IMR-90 (cell line): Measurements from ENCODE around the gene KRT38. TPM values are rescaled to one million over a fixed set of nuclear protein-coding genes. Genes with fewer than 3 reads are reported as not detected.
A peak's percentile ranks its signal among the peaks of the same experiment; 100 is the strongest.

Experiments
- ATAC-seq: fragments of 200-7000 bp; cut with Tn5 transposase; 2 replicates; pipeline ENCODE4 v1.9.1; 2020; ENCODE audit warnings: low read depth, mild to moderate bottlenecking, moderate library complexity
- BruUV-seq: library from RNA; stranded (reverse); fragments of 400-500 nt; replicated peaks from 2 replicates; lab custom pipeline; 2021; lab: Mats Ljungman, UMichigan
- CTCF ChIA-PET: fragments of 300-600 bp; formaldehyde crosslinking; extraction: SDS; loops from one replicate; lab custom pipeline; 2021; ENCODE audit warnings: antibody characterized with exemption; lab: Yijun Ruan, JAX
- POLR2A ChIA-PET: fragments of 300-600 bp; sonication (Branson Sonifier 250); formaldehyde crosslinking; loops from one replicate; lab custom pipeline; 2022; ENCODE audit warnings: antibody characterized with exemption; ENCODE audit not compliant: unreplicated experiment; lab: Charles Lee
- DNase-seq: peaks from one replicate; pipeline ENCODE4 v3.0.0; 2013
- H2AFZ ChIP-seq: replicated peaks from 2 replicates; pipeline ENCODE3; 2013; ENCODE audit warnings: low read length, mild to moderate bottlenecking; ENCODE audit not compliant: poor library complexity
- H2AK5ac ChIP-seq: 2 replicates; pipeline ENCODE4 v1.6.1; 2013; ENCODE audit warnings: low read depth, low read length, inconsistent platforms
- H2AK9ac ChIP-seq: replicated peaks from 2 replicates; pipeline ENCODE3; 2013; ENCODE audit warnings: mild to moderate bottlenecking, low read depth, low read length, moderate library complexity; ENCODE audit not compliant: poor library complexity
- H2BK120ac ChIP-seq: 2 replicates; pipeline ENCODE4 v1.6.1; 2013; ENCODE audit warnings: low read depth, low read length, inconsistent platforms
- H2BK15ac ChIP-seq: 3 replicates; pipeline ENCODE4 v1.6.1; 2013; ENCODE audit warnings: low read depth, low read length, inconsistent platforms
- H2BK20ac ChIP-seq: 2 replicates; pipeline ENCODE4 v1.6.1; 2013; ENCODE audit warnings: low read depth, mild to moderate bottlenecking, inconsistent platforms, low read length, moderate library complexity
- H2BK5ac ChIP-seq: 2 replicates; pipeline ENCODE4 v1.6.1; 2013; ENCODE audit warnings: mild to moderate bottlenecking, low read depth, low read length, inconsistent platforms; ENCODE audit not compliant: poor library complexity, severe bottlenecking
- H3K14ac ChIP-seq: replicated peaks from 2 replicates; pipeline ENCODE4 v1.6.1; 2013; ENCODE audit warnings: low read depth, low read length, inconsistent platforms
- H3K18ac ChIP-seq: 2 replicates; pipeline ENCODE4 v1.6.1; 2013; ENCODE audit warnings: low read depth, low read length, control low read depth
- H3K23ac ChIP-seq: 2 replicates; pipeline ENCODE4 v1.6.1; 2013; ENCODE audit warnings: low read depth, low read length, inconsistent platforms
- H3K27ac ChIP-seq: 2 replicates; pipeline ENCODE4 v1.5.1; 2013; ENCODE audit warnings: mild to moderate bottlenecking, control low read depth, low read length; ENCODE audit not compliant: insufficient read depth
- H3K27me3 ChIP-seq: 2 replicates; pipeline ENCODE4 v1.6.1; 2013; ENCODE audit warnings: low read length; ENCODE audit not compliant: control insufficient read depth, insufficient read depth
- H3K36me3 ChIP-seq: 2 replicates; pipeline ENCODE4 v1.6.1; 2013; ENCODE audit warnings: low read length, mixed read lengths; ENCODE audit not compliant: control insufficient read depth, insufficient read depth
- H3K4ac ChIP-seq: 2 replicates; pipeline ENCODE4 v1.6.1; 2013; ENCODE audit warnings: low read depth, low read length, inconsistent platforms
- H3K4me1 ChIP-seq: 2 replicates; pipeline ENCODE4 v1.6.1; 2013; ENCODE audit warnings: low read length, mixed read lengths; ENCODE audit not compliant: control insufficient read depth, insufficient read depth
- H3K4me2 ChIP-seq: 2 replicates; pipeline ENCODE4 v1.6.1; 2013; ENCODE audit warnings: low read depth, mild to moderate bottlenecking, control low read depth, low read length, moderate library complexity
- H3K4me3 ChIP-seq: 2 replicates; pipeline ENCODE4 v1.5.1; 2013; ENCODE audit warnings: low read depth, mild to moderate bottlenecking, control low read depth, low read length, moderate library complexity; ENCODE audit not compliant: insufficient read depth
- H3K56ac ChIP-seq: 2 replicates; pipeline ENCODE4 v1.6.1; 2013; ENCODE audit warnings: low read length, inconsistent platforms; ENCODE audit not compliant: insufficient read depth; ENCODE audit errors: extremely low read depth
- H3K79me1 ChIP-seq, 2 experiments: 2 replicates each; pipeline ENCODE4 v1.6.1; 2013; ENCODE audit warnings: low read length in 2 of 2, inconsistent platforms in 1 of 2, low read depth in 1 of 2
- H3K9ac ChIP-seq: 2 replicates; pipeline ENCODE4 v1.6.1; 2013; ENCODE audit warnings: low read depth, low read length, control low read depth
- H3K9me1 ChIP-seq: 2 replicates; pipeline ENCODE4 v1.6.1; 2013; ENCODE audit warnings: low read length, inconsistent platforms; ENCODE audit not compliant: insufficient read depth
- H3K9me3 ChIP-seq: 2 replicates; pipeline ENCODE4 v1.6.1; 2013; ENCODE audit warnings: low read length; ENCODE audit not compliant: control insufficient read depth, insufficient read depth
- H4K20me1 ChIP-seq: 2 replicates; pipeline ENCODE4 v1.6.1; 2013; ENCODE audit warnings: low read length, inconsistent platforms; ENCODE audit not compliant: insufficient read depth
- H4K5ac ChIP-seq: 2 replicates; pipeline ENCODE4 v1.6.1; 2013; ENCODE audit warnings: mild to moderate bottlenecking, low read depth, low read length, control low read depth
- H4K8ac ChIP-seq, 2 experiments: 2 replicates each; pipeline ENCODE4 v1.6.1; 2013; ENCODE audit warnings: low read depth in 2 of 2, low read length in 2 of 2, control low read depth in 1 of 2, inconsistent platforms in 1 of 2
- H4K91ac ChIP-seq: 2 replicates; pipeline ENCODE4 v1.6.1; 2013; ENCODE audit warnings: low read depth, low read length, inconsistent platforms; ENCODE audit not compliant: insufficient read depth
- BHLHE40 ChIP-seq: fragments of 150-350 bp; IDR thresholded peaks from 2 replicates; pipeline ENCODE4 v1.6.1; 2016; ENCODE audit warnings: mild to moderate bottlenecking, low read depth, low read length
- CHD1 ChIP-seq: IDR thresholded peaks from 2 replicates; pipeline ENCODE4 v1.6.1; 2012; ENCODE audit warnings: low read depth, low read length, improper control_type of control experiment
- MAFK ChIP-seq: IDR thresholded peaks from 2 replicates; pipeline ENCODE4 v1.6.1; 2012; ENCODE audit warnings: low read depth, low read length, improper control_type of control experiment
- MXI1 ChIP-seq: IDR thresholded peaks from 2 replicates; pipeline ENCODE4 v1.6.1; 2012; ENCODE audit warnings: low read depth, mild to moderate bottlenecking, low read length, moderate library complexity, borderline replicate concordance
- NFE2L2 ChIP-seq: fragments of 150-350 bp; IDR thresholded peaks from 2 replicates; pipeline ENCODE4 v1.6.1; 2016; ENCODE audit warnings: low read depth, mild to moderate bottlenecking, low read length
- RAD21 ChIP-seq: IDR thresholded peaks from 2 replicates; pipeline ENCODE4 v1.6.1; 2012; ENCODE audit warnings: low read length, improper control_type of control experiment
- RCOR1 ChIP-seq: IDR thresholded peaks from 2 replicates; pipeline ENCODE4 v1.6.1; 2012; ENCODE audit warnings: mild to moderate bottlenecking, low read length, improper control_type of control experiment; ENCODE audit not compliant: insufficient replicate concordance
- RFX5 ChIP-seq: IDR thresholded peaks from 2 replicates; pipeline ENCODE4 v1.8.0; 2012; ENCODE audit warnings: low read depth, mild to moderate bottlenecking, low read length, moderate library complexity
- SMC3 ChIP-seq: fragments of 150-350 bp; IDR thresholded peaks from 2 replicates; pipeline ENCODE4 v1.6.1; 2016; ENCODE audit warnings: low read depth, mild to moderate bottlenecking, antibody characterized with exemption, low read length, moderate library complexity
- WGBS, 2 experiments: methylation state at CpG; one replicate each; pipeline versions ENCODE4 v1.1.5 to v1.1.7; 2013; ENCODE audit warnings: missing lambda C conversion rate in 2 of 2; ENCODE audit not compliant: insufficient read length in 1 of 2; ENCODE audit errors: extremely low coverage in 2 of 2; 5-methylcytosine and 5-hydroxymethylcytosine counted together
- dilution Hi-C: fragments of 300-500 bp; cut with HindIII; formaldehyde crosslinking; loops from one replicate; pipeline ENCODE4 v1.14.3; 2018; ENCODE audit warnings: low sequenced_read_pairs; ENCODE audit not compliant: unreplicated experiment
- in situ Hi-C: fragments of 300-500 bp; cut with MboI; formaldehyde crosslinking; loops from 3 replicates; pipeline ENCODE4 v1.14.3; 2019; ENCODE audit warnings: low sequenced_read_pairs, inconsistent platforms, mixed read lengths
- intact Hi-C: fragments of 100-400 bp; cut with micrococcal nuclease; formaldehyde crosslinking; loops from 2 replicates; pipeline ENCODE4 v1.10.0; 2022
- polyA plus RNA-seq, 3 experiments: library from polyadenylated mRNA; depleted of rRNA; stranded (reverse); fragments of >200 nt; gene quantifications; 2 replicates each; pipeline ENCODE4 v1.2.3, GENCODE V29; 2012; ENCODE audit warnings: low replicate concordance in 1 of 3
- total RNA-seq: library from RNA; depleted of rRNA; stranded (reverse); fragments of >200 nt; gene quantifications from 2 replicates; pipeline ENCODE4 v1.2.3, GENCODE V29; 2012
- TF ChIP-seq, protein P1 (sequence below): fragments of 150-350 bp; IDR thresholded peaks from 2 replicates; pipeline ENCODE4 v1.6.1; 2017; ENCODE audit warnings: mild to moderate bottlenecking, antibody characterized with exemption, low read length, low read depth
- TF ChIP-seq, protein P2 (sequence below): conservative IDR thresholded peaks from 2 replicates; pipeline ENCODE4 v1.5.1; 2012; ENCODE audit warnings: mild to moderate bottlenecking, low read depth, low read length, improper control_type of control experiment
- TF ChIP-seq, protein P3 (sequence below): fragments of 150-350 bp; IDR thresholded peaks from 2 replicates; pipeline ENCODE4 v1.6.1; 2016; ENCODE audit warnings: low read depth, mild to moderate bottlenecking, low read length, moderate library complexity, borderline replicate concordance

KRT38 gene
- total and polyA plus RNA-seq, 2 of the 4 experiments (the other 2 are of a cell fraction) = 0.09 TPM; not detected in 1

DNA sequence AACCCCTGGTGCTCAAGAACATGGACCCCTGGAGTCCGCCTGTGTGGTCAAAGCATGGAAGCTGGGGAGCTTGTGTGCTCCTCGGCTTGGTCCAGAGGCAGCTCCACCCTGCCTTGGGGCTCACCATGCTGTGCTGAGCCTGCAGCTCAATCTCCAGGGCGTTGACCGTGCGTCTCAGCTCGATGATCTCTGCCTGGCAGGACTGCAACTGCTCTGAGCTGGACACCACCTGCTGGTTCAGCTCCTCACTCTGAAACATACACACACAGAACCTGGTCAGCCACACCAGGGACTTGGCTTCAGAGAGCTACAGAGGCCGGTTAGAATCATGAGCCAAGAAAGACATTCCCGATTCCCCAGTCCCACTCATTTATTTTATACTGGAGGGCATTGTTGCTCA lies 37.5 kb upstream of the KRT38 start:
- no peak overlapping the region for H3K23ac ChIP-seq
- no peak overlapping the region for H3K4ac ChIP-seq
- TF ChIP-seq MAFK (no peak), NFE2L2 (no peak), RAD21 (no peak), RCOR1 (no peak), BHLHE40 (no peak), SMC3 (no peak), MXI1 (no peak), RFX5 (no peak), CHD1 (no peak)
- TF ChIP-seq, protein P1, sequence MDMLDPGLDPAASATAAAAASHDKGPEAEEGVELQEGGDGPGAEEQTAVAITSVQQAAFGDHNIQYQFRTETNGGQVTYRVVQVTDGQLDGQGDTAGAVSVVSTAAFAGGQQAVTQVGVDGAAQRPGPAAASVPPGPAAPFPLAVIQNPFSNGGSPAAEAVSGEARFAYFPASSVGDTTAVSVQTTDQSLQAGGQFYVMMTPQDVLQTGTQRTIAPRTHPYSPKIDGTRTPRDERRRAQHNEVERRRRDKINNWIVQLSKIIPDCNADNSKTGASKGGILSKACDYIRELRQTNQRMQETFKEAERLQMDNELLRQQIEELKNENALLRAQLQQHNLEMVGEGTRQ = no peak
- TF ChIP-seq, protein P2, sequence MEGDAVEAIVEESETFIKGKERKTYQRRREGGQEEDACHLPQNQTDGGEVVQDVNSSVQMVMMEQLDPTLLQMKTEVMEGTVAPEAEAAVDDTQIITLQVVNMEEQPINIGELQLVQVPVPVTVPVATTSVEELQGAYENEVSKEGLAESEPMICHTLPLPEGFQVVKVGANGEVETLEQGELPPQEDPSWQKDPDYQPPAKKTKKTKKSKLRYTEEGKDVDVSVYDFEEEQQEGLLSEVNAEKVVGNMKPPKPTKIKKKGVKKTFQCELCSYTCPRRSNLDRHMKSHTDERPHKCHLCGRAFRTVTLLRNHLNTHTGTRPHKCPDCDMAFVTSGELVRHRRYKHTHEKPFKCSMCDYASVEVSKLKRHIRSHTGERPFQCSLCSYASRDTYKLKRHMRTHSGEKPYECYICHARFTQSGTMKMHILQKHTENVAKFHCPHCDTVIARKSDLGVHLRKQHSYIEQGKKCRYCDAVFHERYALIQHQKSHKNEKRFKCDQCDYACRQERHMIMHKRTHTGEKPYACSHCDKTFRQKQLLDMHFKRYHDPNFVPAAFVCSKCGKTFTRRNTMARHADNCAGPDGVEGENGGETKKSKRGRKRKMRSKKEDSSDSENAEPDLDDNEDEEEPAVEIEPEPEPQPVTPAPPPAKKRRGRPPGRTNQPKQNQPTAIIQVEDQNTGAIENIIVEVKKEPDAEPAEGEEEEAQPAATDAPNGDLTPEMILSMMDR = no peak
- TF ChIP-seq, protein P3, sequence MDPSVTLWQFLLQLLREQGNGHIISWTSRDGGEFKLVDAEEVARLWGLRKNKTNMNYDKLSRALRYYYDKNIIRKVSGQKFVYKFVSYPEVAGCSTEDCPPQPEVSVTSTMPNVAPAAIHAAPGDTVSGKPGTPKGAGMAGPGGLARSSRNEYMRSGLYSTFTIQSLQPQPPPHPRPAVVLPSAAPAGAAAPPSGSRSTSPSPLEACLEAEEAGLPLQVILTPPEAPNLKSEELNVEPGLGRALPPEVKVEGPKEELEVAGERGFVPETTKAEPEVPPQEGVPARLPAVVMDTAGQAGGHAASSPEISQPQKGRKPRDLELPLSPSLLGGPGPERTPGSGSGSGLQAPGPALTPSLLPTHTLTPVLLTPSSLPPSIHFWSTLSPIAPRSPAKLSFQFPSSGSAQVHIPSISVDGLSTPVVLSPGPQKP = no peak
- no peak for DNase-seq
- H3K27ac ChIP-seq = no peak overlapping the region
- H3K79me1 ChIP-seq = no peaks in the 10 kb centered on the region
- no peak overlapping the region for H2AK9ac ChIP-seq
- dilution Hi-C loops (no loop called here), in situ Hi-C loops (no loop called here), intact Hi-C loops (no loop called here)
- BruUV-seq = no TSS peak
- no peak overlapping the region for H2AFZ ChIP-seq
- H4K91ac ChIP-seq = no peak overlapping the region
- H4K20me1 ChIP-seq = no peaks in the 10 kb centered on the region
- POLR2A ChIA-PET = no interaction called here
- no peaks in the 10 kb centered on the region for H3K36me3 ChIP-seq
- H4K5ac ChIP-seq = no peak overlapping the region
- WGBS, 2 experiments = 88% methylated on average over 6 of the region's 8 CpGs; no CpG with 5 or more reads in 1 of the 2 experiments
- H2BK20ac ChIP-seq = no peak overlapping the region
- no peak overlapping the region for H3K4me2 ChIP-seq
- H3K14ac ChIP-seq = no peak overlapping the region
- H3K9ac ChIP-seq = no peak overlapping the region
- CTCF ChIA-PET = no interaction called here
- no peak overlapping the region for H2BK5ac ChIP-seq
- no peak overlapping the region for H3K56ac ChIP-seq
- no peaks in the 10 kb centered on the region for H3K4me1 ChIP-seq
- H3K18ac ChIP-seq = no peak overlapping the region
- H4K8ac ChIP-seq = no peak overlapping the region
- H2BK120ac ChIP-seq = no peak overlapping the region
- peaks cover 2% of the 10 kb centered on the region; the same call in 1 of the 2 replicates for H3K9me3 ChIP-seq
- H3K4me3 ChIP-seq = no peak overlapping the region
- peaks cover 16% of the 10 kb centered on the region for H3K27me3 ChIP-seq
- H2AK5ac ChIP-seq = 0 out of 2 replicates have a peak overlapping the region, but pooled peaks have one; percentile 51
- no peak overlapping the region for H2BK15ac ChIP-seq
- ATAC-seq = no peak
- peaks cover 3% of the 10 kb centered on the region; the same call in 1 of the 2 replicates for H3K9me1 ChIP-seq
